T-helper 9 cell (primary cell): ENCODE data around the gene GALNT14.

Source experiments
- DNase-seq: peaks from one replicate; pipeline ENCODE4 v3.0.0-alpha.2; 2020

Gene GALNT14

DNA sequence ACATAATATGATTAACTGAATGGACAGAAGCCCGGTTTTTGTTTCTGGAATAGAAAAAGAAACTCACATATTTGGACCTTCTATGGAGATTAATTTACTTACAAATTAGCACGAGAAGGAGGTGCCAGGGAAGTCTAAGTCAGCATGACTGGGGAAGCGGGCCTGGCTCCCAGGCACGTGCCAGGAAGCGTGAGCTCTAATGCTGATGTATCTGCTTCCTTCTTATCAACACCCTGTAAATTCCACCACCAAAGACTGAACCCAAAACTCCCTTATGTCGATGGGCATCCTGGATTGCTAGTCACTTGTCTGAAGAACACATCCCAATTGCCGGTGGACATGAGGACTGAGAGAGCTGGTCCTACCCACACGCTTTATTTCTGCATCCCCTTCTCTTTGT is 134.5 kb downstream of the GALNT14 start:
- no peak for DNase-seq

DNA sequence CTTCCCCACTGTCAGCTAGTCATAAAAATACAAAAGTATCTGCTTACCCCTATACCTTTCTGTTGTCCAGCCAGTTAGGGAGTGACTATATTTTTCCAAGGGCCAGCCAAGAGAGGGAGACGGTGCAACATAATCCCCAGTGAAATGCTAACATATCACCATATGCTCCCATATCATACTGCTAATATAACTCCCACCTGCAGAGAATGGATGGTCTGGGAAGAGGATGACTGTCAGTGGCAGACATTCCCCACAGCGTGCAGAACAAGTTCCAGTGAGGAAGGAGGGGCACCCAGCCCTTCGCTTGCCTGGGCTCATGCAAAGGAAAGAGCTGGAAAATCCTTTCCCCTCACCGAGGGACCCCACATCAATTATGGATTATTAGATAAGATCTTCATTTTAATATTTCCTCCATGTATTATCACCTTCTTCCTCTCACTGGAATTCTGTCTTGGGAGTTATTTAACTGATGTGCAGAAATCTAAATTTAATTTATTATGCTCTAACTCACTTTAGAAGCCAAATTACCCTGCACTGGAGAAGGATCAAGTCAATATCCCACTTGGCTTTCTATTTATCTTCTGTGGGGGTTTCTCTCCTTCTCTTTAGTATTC is 135.6 kb downstream of the GALNT14 start:
- no peak for DNase-seq

DNA sequence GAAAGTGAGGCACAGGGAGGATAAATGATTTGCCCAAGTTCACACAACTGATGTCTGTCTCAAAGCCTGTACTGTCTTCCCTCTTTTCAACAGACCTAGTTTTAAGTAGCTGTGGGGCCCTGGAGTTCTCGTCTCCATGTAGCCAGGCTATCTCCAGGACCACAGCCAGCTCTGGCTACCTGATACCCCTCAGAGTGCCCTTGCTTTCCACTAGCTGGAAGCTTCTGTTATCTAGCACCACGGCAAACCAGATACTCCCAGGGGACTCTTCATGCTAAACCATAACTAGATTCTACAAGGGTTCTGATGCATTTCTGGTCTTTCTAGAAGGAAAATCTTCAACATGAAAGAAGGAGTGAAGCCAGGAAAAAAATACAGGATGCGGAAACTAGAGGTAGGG is 137.3 kb downstream of the GALNT14 start:
- DNase-seq: no peak

DNA sequence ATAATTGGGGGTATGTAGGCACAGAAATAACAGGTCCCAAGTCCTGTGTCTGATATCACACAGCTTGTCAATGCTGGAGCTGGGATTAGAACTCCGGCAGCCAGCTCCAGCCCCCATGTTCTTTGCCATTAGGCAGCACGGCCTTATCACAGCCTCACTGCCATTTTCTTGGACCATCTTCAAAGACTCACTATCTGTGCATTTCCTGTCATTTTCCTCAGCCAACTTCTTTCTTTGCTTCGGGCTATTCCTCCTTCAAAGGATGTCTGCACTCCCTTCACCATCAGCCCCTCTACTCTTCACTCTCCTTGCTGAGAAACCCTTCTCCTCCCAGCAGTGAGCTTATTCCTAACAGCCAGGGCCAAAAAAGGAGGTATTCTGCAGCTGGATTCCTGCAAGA is 139.6 kb downstream of the GALNT14 start:
- no peak for DNase-seq

DNA sequence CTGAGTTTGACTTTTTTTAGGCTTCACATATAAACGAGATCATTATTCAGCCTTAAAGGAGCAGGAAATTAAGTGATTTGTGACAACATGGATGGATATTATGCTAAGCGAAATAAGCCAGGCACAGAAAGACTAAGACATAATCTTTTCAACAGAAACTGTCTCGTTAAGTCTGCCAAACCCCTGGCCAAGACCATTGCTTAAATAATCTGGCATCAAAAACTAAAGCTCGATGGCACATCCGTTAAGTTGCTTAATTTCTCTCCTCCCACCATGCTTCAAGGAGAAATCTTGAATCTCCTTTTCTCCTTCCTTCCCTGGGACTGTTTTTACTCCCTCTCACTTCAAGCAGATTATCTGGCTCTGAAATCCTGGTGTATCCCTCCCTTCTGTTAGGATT is 140.3 kb downstream of the GALNT14 start:
- DNase-seq: no peak

DNA sequence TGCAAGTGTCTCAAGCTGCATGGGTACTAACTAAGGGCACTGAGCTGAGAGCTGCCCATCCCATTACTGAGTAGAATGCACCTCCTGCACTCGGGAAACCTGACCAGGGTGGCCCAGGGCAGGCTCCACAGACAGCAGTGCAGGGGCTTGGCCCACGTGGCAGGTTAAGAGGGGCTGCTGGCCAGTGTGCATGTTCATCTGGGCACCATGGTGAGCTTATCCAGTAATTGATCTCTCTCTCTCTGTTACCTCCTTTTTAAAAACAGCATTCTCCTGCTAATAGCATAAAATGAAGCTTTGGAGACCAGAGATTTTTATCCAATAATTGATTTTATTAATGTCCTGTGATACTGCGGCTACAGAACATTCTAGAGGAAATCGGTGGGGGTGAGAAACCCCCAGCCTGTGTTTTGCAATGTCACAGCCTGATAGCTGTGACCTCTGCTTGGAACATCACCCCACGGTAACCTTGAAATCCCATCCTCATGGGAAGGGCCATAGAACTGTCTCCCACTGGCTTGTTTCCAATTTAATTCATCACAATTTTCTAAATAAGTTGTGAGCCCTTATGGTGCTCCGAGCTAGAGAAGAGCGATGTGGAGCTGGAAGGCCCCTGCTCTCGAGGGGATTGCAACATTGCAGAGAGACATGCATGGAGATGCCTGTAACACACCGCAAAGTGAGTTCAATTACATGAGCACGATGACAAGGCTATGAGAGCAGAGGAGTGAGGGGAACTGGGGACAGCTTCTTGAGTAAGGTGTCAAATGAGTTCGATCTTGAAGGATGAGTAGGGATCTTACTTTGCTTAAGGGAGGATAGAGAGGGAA is 143.8 kb downstream of the GALNT14 start:
- no peak for DNase-seq

DNA sequence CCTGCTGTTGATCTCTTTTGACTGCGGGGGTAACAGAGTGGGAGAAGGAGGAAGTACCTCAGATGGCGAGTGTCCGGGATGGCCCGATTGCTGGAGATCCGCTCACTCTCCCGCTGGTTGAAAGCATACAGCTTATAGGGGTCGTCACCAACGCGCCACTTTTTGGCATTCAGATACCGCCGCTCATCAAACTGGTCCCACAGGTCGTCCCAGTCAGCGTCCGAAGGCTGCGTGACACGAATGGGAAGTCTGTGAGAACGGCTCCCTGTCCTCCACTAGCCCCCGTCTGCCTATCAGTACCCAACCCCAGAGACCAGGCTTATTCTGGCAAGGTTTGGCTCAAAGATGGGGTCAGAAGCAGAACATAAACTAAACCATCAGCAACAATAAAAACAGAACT is 145.5 kb downstream of the GALNT14 start:
- DNase-seq: no peak

DNA sequence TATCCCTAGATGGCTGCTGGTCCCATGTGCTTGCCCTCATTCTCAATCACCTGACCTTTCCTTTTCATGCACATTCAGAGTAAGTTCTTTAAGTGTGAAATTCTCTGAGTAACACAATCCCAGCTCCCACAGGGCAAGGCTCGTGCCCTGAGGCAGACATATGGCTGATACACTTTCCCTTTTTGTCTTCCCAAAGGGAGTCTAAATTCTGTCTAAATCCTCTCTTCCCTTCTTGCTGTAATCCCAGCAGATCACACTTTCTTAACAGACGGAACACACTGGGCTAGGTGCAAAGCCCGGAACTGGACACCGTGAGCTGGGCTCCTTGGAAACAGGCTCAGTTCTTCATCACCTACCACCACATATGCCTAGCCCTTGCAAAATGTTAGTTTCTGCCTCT is 147.6 kb downstream of the GALNT14 start:
- no peak for DNase-seq

DNA sequence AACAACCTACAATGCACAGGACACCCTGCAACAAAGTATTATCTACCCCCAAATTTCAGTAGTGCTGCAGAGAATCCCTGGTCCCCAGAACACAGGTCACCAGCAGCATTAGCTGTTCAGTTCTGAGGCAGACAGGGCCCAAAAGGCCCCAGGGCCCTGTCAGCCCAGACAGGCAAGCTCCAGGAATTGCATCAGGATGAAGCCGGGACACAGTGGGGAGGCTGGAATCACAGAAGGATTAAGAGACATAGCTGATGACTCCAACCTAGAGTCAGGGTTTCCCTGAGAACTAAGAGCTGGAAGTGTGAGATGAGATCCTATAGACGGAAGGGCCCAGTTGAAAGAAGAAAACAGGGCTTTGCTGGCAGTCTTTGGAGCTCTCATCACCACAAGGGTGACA is 148.1 kb downstream of the GALNT14 start:
- no peak for DNase-seq

DNA sequence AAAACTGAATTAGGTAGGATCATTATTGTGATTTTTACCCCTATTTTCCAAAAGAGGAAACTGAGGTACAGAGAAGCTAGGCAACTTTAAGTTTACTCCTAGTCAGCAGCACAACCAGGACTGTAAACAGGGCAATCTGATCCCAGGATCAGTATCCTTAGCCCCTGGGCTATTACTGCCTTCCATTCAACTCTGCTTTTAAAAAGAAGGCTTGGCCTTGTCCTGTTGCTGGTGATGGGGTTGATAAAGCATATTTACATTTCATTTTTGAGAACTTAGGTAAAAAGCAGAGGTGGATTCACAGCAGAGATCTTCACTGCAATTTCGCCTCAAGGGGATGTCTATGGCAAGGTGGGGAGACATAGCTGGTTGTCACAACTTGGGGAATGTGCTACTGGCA is 148.5 kb downstream of the GALNT14 start:
- no peak for DNase-seq

DNA sequence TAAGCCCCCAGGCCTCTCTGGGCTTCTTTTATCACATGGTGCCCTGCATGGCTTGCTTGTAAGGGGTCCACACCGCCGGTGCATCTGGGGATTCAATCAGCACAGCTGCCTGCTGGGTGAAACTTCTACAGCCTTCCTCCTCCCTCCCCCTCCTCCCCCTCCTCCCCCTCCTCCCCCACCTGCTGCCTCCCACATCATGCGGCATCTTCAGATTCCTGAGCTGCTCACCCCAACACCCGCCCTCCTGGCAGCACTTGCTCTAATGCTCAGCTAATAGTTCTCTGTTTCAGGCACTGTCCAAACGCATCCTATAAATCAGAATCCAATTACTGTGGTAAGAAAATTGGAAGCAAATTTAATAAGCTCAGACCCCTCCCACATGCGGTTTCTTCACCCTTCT is 150.7 kb downstream of the GALNT14 start:
- DNase-seq: no peak

DNA sequence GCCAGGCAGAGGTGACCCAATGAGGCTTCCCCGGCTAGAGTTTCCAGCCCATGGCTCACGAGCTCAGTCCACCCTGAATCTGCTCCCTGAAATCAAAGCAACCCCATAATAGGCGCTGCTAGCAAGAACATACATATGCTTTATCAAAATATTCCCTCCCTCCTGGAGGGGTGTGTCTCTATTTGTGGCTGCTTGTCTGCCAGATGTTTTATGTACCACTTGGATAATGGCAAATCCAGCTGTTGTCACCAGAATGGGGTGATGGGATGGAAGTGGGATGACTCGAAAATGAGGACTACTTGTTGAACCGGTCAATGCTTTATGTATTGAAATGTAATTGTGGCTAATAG is 152.0 kb downstream of the GALNT14 start:
- no peak for DNase-seq

DNA sequence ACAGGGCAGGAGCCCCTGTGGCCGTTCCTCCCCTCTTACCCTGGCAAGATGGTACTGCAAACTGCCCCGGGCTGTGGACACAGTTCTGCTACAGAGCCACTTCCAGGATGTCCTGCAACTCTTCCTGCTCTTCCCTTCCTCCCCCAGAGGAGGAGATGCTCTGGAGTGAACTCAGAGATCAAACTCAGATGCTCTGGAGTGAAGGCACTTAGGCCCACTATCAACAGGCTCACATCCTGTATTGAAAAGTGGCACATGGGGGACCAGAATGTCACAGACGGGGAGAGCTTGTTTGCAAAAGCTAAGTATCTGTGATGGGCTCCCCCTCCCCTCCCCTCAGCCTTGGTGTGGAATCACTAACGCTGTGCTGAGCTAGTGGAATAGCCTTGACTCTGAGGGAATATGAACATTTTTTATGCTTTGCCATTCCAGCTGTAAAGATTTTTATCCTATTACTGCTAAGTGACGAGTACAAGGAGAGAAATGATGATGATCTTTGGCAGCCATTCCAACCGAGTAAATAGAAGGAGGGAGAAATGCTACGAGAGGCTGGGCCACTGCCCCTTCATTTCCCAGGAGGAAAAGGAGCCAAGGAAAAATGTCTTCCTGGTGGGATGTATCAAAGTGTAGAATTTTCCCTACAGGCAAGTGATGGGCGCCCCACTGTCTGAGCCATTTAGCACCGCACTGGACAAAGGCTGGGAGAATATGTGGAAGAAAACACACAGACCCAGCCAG is 152.6 kb downstream of the GALNT14 start:
- DNase-seq: no peak

DNA sequence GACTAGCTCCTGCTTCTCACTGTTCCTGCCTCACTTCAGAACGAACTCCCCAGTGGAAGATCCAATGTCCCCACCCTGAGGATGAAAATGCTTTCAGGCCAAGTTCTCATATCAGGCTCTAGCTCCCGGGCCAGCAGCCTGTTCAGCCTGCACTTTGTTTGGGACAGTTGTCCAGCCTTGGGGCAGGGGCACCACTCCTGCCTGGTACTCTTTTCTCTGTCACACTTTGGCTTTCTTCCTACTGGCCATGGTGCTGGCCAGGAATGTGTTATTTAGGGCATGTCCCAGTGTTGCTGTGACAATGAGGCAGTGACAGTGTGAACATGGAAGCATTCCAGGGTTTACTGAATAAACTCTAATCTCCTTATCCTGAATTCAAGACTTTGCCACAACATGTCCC is 154.1 kb downstream of the GALNT14 start:
- no peak for DNase-seq

DNA sequence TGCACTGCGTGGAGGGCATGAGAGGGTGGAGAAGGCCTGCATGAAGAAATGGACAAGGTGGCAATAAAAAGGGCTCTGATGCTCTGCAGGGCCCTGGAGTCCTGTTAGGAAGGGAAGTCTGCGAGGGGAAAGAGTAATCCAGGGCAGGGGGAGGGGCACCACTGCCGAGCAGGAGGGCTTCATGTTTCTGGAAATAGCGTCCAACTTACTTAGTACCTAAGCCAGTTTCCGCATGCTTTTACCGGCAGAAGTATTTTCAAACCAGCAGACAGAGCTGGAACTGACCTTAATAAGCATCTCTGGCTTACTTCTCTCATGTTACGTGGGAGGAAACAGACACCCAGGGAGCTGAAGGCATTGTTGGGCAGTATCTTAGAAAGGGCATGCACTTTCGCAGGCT is 156.7 kb downstream of the GALNT14 start:
- no peak for DNase-seq

DNA sequence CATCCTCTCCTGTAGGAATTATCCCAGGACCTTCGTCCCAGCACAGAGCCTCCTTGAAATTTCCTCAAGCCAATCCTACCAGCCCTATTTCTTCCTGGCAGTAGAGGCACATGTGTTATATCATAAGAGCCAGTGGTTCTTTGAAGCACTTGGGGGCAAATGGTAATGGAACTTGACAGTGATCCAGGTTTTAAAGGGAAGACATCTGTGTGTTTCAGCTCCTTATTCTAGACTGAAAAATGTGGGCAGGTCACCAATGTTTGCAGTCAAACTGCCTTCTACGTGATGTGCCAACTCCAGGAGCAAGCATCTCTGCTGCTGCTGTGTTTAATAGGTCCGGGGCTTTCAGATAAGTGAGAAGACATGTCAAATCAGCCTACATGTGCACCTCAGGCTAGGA is 157.1 kb downstream of the GALNT14 start:
- no peak for DNase-seq

DNA sequence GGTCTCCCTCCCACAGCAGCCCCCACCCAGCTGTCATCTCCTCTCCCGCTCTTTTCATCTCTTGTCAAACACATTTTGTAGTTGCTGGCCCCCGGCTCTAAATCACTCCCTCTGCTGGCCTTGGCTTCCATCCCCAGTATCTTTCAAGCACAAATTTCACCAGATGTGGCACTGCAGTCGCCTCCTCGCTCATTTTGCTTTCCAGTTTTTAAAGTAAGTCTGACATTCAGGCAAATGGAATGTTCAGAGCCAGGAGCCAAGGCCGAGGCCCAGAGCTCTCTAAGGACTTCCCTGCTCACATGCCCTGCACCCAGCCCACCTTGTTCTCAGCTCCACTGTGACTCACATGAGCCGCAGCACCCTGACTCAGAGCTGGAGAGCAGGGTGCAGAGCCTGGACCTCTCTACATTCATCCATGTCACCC is 158.4 kb downstream of the GALNT14 start:
- no peak for DNase-seq

DNA sequence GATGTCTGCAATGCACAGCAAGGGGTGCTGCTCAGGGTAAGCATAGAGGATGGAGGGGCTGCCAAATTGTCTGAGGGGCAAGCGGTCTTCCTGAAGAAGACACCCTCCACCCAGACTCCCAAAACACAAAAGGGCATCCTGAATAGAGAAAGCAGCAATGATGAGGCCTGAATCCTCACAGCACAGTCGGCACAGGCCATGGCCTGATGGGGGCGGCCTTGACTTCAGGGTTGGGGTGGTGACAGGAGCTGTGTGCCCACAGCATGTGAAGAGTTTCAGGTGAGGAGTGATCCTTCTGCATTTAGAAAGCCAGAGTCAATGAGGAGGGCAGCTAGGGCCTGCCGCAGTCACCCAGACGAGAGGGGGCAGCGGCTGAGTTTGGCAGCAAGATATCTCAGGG is 159.4 kb downstream of the GALNT14 start:
- DNase-seq: no peak

DNA sequence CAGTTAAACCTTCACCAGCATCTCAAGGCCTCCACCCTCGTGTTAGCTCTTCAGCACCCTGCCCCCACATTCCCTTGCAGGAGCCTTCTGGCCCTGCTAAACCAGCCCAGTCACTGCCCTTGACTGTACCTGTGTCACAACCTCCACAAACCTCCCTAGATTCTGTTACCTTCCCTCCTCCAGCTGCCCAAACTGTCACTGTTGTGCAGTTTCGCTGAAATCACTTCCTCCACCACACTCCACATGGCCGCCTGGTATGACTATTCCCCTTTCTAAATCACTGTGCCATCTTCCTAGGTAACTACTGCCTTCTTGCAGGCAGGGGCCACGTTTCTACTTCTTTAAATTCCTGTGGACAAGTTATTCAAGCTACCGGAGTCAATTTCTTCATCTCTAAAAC is 160.2 kb downstream of the GALNT14 start:
- no peak for DNase-seq

DNA sequence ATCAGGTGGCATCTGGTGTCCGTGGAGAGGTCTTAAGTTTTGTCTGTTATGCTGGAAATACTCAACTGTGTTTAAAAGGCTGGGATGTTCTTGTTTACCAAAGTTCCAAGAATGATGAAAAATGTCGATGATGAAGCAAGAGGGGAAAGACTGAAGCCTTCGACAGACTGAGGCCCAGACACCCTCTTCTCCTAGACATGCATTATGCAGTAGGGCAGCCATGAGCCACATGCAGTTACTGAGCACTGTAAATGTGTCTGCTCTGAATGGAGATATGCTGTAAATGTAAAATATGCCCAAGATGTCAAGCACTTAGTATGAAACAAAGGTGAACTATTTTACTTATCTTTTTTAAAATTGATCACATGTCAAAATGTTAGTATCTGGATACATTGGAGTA is 163.1 kb downstream of the GALNT14 start:
- no peak for DNase-seq

DNA sequence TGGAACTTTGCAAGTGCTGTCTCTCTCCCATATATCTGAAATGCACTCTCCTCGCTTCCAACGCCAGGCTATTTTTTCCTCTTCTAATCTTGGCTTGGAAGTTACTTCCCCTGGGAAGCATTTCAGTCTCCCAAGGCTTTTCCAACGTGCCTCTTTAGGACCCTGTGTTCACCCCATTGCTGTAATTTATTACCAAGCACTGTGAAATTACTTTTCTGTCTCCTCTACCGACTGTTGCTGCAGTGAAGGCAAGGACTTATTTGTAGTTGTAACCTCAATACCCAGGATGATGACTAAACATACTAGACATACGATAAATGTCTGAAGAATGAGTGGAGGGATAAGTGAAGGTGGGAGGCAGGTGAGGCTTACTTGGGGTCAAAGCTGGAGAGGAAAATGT is 163.7 kb downstream of the GALNT14 start:
- DNase-seq: no peak

DNA sequence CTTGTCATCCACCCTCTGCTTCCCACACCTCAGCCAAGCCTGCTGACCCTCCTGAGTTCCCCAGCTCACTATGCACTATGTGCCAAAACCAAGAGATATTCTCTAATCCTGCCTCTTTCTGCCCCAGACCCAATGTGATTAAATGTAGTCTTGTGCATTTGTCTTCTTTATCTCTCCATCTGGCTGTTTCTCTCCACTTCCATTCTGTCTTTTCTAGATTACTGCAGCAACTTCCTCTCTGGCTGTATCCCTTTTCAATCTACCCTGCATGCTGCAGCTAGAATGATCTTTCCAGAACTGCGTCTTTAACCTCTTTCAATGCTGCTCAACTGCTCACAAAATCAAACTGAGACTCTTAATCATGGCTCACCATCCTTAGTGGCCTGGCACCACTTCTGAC is 164.1 kb downstream of the GALNT14 start:
- DNase-seq: no peak

DNA sequence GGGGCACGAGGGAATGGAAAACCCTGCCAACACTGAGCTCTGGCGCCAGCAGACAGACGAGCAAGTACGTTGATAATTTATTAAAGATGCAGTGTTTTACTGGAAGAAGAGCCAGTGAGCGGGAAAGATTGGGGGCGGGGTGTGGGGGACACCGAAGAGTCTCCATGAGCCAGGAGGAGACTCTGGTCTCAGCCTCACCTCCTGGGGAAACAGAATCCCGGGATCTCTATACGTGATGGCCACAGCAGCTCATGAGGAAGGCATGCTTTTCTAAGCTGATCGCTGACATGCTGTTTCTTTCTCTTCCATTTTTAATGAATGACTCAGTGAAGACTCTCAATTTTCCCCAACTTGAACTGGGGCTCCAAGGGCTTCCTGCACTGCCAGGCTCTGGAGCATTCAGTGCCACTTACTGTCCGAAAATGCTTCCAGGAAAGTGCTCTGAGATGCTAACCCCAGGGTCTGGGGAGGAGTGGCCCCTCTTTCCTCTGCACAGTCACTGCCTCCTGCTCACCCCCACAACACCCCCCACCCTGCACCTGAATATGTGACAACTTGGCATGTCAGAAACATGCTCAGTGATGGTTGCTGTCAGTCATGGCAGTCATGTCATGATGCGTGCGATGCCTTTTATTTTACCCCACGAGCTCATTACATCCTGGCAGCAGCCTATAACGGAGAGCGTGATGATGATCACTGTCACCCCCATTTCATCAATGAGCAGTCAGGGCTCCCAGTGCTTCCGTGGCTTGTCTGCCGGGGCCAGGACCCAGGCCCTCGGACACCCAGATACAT is 166.8 kb downstream of the GALNT14 start:
- DNase-seq: no peak
